EH (cell line): ENCODE data around the gene PKNOX2.
A peak's percentile ranks its signal among the peaks of the same experiment; 100 is the strongest.

Experiments
- DNase-seq: peaks from one replicate; pipeline ENCODE4 v3.0.0-alpha.2; 2015; ENCODE audit warnings: low read depth

PKNOX2 gene

DNA sequence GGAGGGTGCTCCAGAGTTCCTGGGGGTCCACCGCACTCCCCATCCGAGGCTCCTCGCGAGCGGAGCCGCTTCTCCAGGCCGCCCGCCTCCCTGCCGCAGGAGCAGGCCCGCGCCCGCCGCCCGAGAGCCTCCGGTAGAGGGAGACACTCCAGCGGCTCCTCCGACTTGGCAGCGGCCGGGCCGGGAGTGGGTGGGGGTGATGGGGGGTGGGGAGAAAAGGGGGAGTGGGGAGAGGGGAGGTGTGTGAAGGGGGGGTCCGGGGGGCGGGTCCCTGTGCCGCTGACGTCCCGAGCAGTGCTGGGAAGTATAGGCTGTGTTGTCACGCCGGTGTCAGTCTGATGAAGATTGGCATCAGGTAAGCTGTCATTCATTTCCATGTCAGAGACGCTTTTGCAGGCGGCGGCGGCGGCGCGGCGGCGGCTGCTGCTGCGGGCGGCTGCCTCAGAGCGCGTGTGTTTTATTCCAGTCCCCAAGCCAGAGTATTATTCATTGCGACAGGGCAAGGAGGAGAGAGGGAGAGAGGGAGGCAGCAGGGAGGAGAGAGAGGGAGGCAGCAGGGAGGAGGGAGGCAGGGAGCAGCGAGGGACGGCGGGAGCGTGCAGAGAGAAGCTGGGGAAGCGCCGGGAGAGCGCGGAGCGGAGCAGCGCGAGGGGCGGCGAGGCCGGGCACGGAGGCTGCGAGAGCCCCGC, at the start of gene PKNOX2:
Gene PKNOX2 (plus strand): TSS at position 330 of the 689 bp plus-strand sequence. CDS start 186,555 bp downstream, outside the sequence.
- DNase-seq: peak; percentile 65

GRCh38 chr11:125117429-125117828, 47.1 kb upstream of the PKNOX2 start:
- DNase-seq: no peak

DNA sequence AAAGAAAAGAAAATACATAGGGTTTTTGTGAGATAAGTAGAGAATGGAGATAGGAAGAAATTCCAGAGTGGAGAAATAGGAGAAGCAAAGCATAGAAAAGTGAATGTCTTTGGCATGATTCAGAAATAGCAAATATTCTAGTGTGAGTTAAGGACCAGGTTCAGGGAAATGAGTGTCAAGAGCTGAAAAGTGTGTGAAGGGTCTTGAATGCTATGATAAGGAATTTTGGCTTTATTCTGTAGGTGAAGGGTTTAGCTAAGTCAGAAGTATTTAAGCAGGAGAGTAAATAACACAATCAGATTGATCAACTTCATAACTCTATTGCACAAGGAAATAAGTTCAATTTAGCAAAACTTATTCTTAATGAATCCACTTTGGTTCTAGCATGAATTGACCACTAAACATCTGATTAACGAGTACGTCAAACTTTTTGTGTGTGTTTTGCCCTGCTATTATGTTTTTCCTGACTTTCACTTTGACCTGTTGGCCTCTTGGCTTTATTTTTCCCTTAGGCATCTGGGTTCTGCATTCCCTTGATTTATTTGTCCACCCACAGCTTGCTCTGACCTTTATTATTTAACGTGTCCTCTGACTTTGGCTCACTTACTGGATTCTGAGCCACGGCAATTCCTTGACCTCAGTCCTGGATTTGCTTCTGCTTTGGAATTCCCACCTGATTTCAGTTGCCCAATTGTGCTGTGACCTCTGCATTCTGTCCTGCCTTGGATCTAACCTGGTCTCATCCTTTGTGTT, 41.2 kb upstream of the PKNOX2 start:
- DNase-seq: no peak

GRCh38 chr11:125123947-125124617, 40.5 kb upstream of the PKNOX2 start:
- DNase-seq: peak; percentile 37

GRCh38 chr11:125124618-125124992, 39.9 kb upstream of the PKNOX2 start:
- no peak for DNase-seq

DNA sequence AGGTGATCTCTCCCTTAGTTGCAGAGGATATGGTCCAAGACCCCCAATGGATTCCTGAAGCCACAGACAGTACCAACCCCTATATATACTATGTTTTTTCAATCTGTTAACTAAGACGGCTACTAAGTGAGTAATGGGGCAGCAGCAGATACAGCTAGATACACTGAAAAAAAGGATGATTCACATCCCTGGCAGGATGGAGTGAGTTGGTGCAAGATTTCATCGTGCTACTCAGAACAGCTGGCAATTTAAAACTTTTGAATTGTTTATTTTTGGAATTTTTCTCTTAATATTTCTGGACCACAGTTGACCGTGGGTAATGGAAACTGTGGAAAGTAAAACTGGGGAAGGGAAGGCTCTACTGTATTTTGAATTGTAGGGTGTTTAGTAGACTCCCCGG, 36.1 kb upstream of the PKNOX2 start:
- peak; percentile 72 for DNase-seq

DNA sequence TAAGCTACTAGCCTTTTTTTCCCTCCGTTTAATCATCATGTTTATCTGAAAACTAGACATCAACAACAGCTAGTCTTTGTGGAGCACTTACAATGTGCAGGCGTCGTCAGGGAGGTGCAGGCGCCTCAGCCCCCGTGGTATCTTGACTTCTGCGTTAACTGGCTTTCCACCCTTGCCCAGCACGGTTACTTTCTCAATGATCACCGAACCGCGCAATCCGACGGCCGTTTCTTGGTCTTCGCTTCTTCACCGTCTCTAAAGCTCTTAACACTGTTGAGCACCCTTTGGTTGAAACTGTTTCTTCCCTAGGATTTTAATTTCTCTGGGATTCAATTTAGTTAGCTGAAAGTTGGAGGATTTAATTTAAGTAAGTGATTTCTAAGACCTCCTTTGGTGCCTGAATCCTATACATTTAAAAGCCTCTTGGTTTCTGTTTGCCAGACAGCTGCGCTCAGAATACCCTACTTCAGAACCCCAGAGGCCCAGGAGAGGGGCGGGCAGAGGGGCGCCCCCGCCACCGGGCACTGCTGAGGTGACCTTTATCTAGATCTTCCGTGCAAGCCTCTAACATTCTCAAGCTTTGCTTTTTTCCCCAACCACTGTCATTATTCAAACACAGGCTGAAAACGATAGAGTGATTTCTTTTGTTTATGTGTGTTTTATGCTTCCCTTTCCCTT, 35.1 kb upstream of the PKNOX2 start:
- no peak for DNase-seq

- peak; percentile 16 for DNase-seq
These were observed 32.5 kb upstream of the PKNOX2 start for GRCh38 chr11:125132071-125132470.

DNA sequence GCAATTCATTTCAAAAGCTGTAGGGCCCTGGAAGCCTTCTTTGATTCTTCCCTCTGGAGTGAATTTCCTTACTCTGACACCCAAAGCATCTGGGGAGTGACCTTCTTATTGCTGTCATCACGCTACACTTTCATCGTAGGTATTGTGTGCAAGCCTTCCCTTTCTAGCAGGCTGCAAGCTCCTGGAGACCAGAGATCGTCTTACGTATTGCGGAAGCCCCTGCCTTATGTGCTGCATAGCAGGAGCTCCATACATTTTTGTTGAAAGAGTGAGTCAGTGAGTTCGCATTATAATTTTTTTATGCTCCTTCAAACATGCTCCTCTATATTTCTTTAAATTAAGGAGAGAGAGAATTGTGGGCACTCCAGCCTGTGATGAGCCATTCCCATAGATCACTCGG, 32.0 kb upstream of the PKNOX2 start:
- DNase-seq: no peak

GRCh38 chr11:125136001-125136400, 28.6 kb upstream of the PKNOX2 start:
- DNase-seq: no peak

GRCh38 chr11:125138966-125139365, 25.6 kb upstream of the PKNOX2 start:
- DNase-seq: no peak

DNA sequence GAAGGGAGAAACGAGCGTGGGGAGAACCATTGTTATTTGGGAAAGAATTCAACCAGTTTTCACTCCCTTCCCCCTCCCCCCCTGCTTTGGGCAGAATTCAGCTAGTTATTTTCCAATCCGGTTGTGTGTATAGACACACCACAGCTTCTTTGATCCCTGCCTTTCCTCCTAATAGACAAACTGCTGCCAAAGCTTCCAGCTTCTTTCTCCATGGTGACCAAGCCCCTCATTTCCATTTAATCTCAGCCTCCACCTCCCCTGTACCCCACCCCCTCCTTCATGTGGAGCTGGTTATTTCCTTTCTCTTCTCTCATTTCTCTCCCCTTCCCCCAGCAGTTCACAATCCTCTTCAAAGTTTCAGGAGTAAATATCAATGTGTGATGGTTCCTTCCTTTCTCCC, 24.8 kb upstream of the PKNOX2 start:
- DNase-seq: no peak

GRCh38 chr11:125140233-125140632, 24.3 kb upstream of the PKNOX2 start:
- no peak for DNase-seq

GRCh38 chr11:125141178-125141577, 23.4 kb upstream of the PKNOX2 start:
- DNase-seq: no peak

- DNase-seq: peak; percentile 52
These were observed 22.6 kb upstream of the PKNOX2 start for GRCh38 chr11:125141686-125142535.

DNA sequence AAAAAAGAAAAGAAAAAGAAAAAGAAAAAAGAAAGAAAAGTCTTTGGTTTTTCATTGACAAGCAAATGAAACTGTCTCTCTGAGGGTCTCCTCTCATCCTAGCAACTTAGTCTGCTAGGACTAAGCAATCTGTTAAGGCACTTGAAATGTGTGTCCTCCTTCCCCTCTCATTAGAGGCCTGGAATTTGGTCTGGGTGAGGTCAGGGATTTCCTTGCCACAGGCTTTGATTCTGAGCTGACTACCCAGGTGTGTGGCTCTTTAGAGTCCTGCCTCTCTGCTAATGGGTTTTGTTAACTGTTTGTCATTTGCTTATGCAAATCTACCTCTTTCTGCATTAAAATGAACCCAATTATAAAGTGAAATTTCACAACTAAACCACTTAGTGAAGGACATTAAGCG, 18.3 kb upstream of the PKNOX2 start:
- DNase-seq: no peak

GRCh38 chr11:125147280-125147679, 17.3 kb upstream of the PKNOX2 start:
- DNase-seq: no peak

- no peak for DNase-seq
These were observed 16.5 kb upstream of the PKNOX2 start for GRCh38 chr11:125148011-125148410.

DNA sequence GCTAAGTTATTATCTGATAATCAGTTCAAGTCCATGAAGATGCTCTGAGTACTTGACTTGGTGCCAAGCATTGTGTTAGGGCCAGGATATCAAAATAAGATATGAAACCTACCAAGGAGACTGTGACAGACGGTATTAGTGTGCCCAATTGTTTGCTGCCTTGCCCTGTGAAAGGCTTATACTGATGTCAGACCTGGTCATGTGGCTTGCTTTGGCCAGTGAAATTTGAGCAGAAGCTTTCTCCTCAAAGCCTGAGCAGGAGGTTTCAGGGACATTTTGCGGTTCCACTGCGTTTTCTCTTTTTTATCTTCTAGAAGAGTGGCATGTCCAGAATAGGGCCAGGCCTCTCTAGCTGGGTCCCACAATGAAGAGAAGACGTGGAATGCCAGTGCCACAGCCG, 15.8 kb upstream of the PKNOX2 start:
- no peak for DNase-seq

DNA sequence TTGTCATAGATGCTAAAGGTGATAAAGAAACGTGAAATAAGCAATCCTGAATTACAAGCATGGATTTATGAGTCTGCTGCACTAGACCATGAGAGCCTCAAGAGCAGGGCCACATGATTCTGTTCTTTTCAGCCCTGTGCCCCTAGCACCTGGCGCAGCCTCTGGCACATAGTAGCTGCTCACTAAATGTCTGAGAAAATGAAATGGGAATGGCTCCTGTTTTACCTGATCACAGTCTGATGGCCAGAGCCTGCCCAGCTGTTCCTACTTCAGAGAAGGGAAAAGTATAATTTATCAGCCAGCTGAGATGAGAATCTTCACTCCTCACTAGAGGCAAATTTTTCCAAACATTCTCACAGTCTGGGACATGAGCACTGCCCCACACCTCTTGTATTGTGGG, 10.7 kb upstream of the PKNOX2 start:
- DNase-seq: no peak

- no peak for DNase-seq
These were observed 10.0 kb upstream of the PKNOX2 start for GRCh38 chr11:125154378-125155099.
